H1 (cell line): Measurements from ENCODE around the gene OLFML2B. TPM values are rescaled to one million over a fixed set of nuclear protein-coding genes. Genes with fewer than 3 reads are reported as not detected.

Source experiments
- CTCF ChIA-PET: fragments of 300-600 bp; sonication (Branson Sonifier 250); formaldehyde crosslinking; loops from one replicate; lab custom pipeline; 2021; ENCODE audit not compliant: partially characterized antibody; lab: Charles Lee
- POLR2A ChIA-PET: fragments of 300-600 bp; sonication (Branson Sonifier 250); formaldehyde crosslinking; loops from one replicate; lab custom pipeline; 2021; ENCODE audit warnings: inconsistent platforms; ENCODE audit not compliant: partially characterized antibody; lab: Charles Lee
- DNase-seq, 2 experiments: peaks; one replicate each; pipeline versions ENCODE4 v3.0.0 to v3.0.0-alpha.2; 2010 to 2022; ENCODE audit warnings: low spot score in 2 of 2, low read depth in 1 of 2, mixed read lengths in 1 of 2
- FAIRE-seq: peaks from 2 replicates; lab custom pipeline; 2011; peaks lifted over from hg19 to GRCh38; lab: Jason Lieb, UNC
- H2AFZ ChIP-seq: 2 replicates; pipeline ENCODE4 v1.8.1; 2012; ENCODE audit warnings: low read length, inconsistent platforms
- H2AK5ac ChIP-seq: 2 replicates; pipeline ENCODE4 v1.6.1; 2013; ENCODE audit warnings: low read depth, low read length
- H2BK120ac ChIP-seq: replicated peaks from 2 replicates; pipeline ENCODE3; 2013; ENCODE audit warnings: low read depth, low read length, inconsistent platforms
- H2BK12ac ChIP-seq: 2 replicates; pipeline ENCODE4 v1.6.1; 2013; ENCODE audit warnings: low read depth, low read length
- H2BK15ac ChIP-seq: 2 replicates; pipeline ENCODE4 v1.6.1; 2013; ENCODE audit warnings: low read length
- H2BK20ac ChIP-seq: 2 replicates; pipeline ENCODE4 v1.6.1; 2013; ENCODE audit warnings: low read length
- H2BK5ac ChIP-seq: 2 replicates; pipeline ENCODE4 v1.6.1; 2013; ENCODE audit warnings: low read depth, low read length
- H3K14ac ChIP-seq: 2 replicates; pipeline ENCODE4 v1.6.1; 2013; ENCODE audit warnings: inconsistent platforms; ENCODE audit not compliant: insufficient read length
- H3K18ac ChIP-seq: 2 replicates; pipeline ENCODE4 v1.6.1; 2013; ENCODE audit warnings: low read length; ENCODE audit errors: extremely low read depth
- H3K23ac ChIP-seq: 2 replicates; pipeline ENCODE4 v1.6.1; 2013; ENCODE audit warnings: inconsistent platforms; ENCODE audit not compliant: insufficient read length
- H3K23me2 ChIP-seq: 2 replicates; pipeline ENCODE4 v1.6.1; 2013; ENCODE audit warnings: low read depth, low read length
- H3K27ac ChIP-seq: 2 replicates; pipeline ENCODE4 v1.6.1; 2011; ENCODE audit warnings: low read depth, low read length, inconsistent platforms
- H3K27me3 ChIP-seq, 4 experiments: replicated peaks in 1 of 4; 1 replicate in 1 of 4; 2 replicates in 3 of 4; pipeline versions ENCODE4 v1.6.1 to v1.8.1; 2011 to 2013; ENCODE audit warnings: low read length in 3 of 4, mild to moderate bottlenecking in 3 of 4, inconsistent platforms in 2 of 4, mixed read lengths in 2 of 4, moderate library complexity in 1 of 4; ENCODE audit not compliant: control insufficient read depth in 3 of 4, insufficient read depth in 3 of 4; ENCODE audit errors: extremely low read depth in 1 of 4
- H3K36me3 ChIP-seq, 4 experiments: 2 replicates each; pipeline versions ENCODE4 v1.6.1 to v1.8.1; 2011 to 2013; ENCODE audit warnings: mild to moderate bottlenecking in 4 of 4, low read length in 3 of 4, moderate library complexity in 2 of 4, control low read depth in 1 of 4, inconsistent platforms in 1 of 4; ENCODE audit not compliant: insufficient read depth in 4 of 4, control insufficient read depth in 2 of 4
- H3K4ac ChIP-seq: replicated peaks from 2 replicates; pipeline ENCODE3; 2013; ENCODE audit warnings: low read length, low read depth, mixed read lengths, inconsistent platforms; ENCODE audit not compliant: insufficient read length
- H3K4me1 ChIP-seq, 4 experiments: replicated peaks in 1 of 4; 1 replicate in 1 of 4; 2 replicates in 3 of 4; pipeline versions ENCODE4 v1.6.1 to v1.8.1; 2011 to 2013; ENCODE audit warnings: low read length in 3 of 4, inconsistent platforms in 2 of 4, mixed read lengths in 1 of 4; ENCODE audit not compliant: insufficient read depth in 4 of 4, control insufficient read depth in 3 of 4
- H3K4me2 ChIP-seq, 2 experiments: 2 replicates each; pipeline versions ENCODE4 v1.6.1 to v1.8.1; 2011 to 2013; ENCODE audit warnings: low read depth in 2 of 2, low read length in 2 of 2, control low read depth in 1 of 2, inconsistent platforms in 1 of 2, mild to moderate bottlenecking in 1 of 2; ENCODE audit not compliant: insufficient read depth in 1 of 2
- H3K4me3 ChIP-seq, 4 experiments: fragments of 200-600, 300-600 bp in 1 of 4; sonication (generic), shearing (Covaris generic), sonication (Bioruptor Twin) in 1 of 4; 2 replicates each; pipeline versions ENCODE4 v1.5.1 to v1.8.1; 2011 to 2016; ENCODE audit warnings: low read length in 4 of 4, low read depth in 3 of 4, control low read depth in 2 of 4, inconsistent platforms in 2 of 4, mild to moderate bottlenecking in 2 of 4, mixed read lengths in 1 of 4, moderate library complexity in 1 of 4; ENCODE audit not compliant: insufficient read depth in 2 of 4; ENCODE audit errors: extremely low read depth in 1 of 4
- H3K56ac ChIP-seq: replicated peaks from 2 replicates; pipeline ENCODE3; 2013; ENCODE audit warnings: low read depth, mild to moderate bottlenecking, mixed read lengths, low read length, inconsistent platforms; ENCODE audit not compliant: insufficient read length
- H3K79me1 ChIP-seq: 2 replicates; pipeline ENCODE4 v1.6.1; 2013; ENCODE audit warnings: low read depth, low read length, control low read depth
- H3K79me2 ChIP-seq, 2 experiments: 2 replicates each; pipeline versions ENCODE4 v1.6.1 to v1.8.1; 2012 to 2013; ENCODE audit warnings: low read length in 2 of 2, mild to moderate bottlenecking in 2 of 2, inconsistent platforms in 1 of 2; ENCODE audit not compliant: insufficient read depth in 2 of 2, control insufficient read depth in 1 of 2
- H3K9ac ChIP-seq, 4 experiments: replicated peaks in 1 of 4; 1 replicate in 1 of 4; 2 replicates in 3 of 4; pipeline versions ENCODE4 v1.6.1 to v1.8.1; 2011 to 2013; ENCODE audit warnings: low read depth in 3 of 4, low read length in 3 of 4, control low read depth in 2 of 4, mild to moderate bottlenecking in 2 of 4, moderate library complexity in 2 of 4, inconsistent platforms in 1 of 4; ENCODE audit errors: extremely low read depth in 1 of 4
- H3K9me3 ChIP-seq, 2 experiments: 2 replicates each; pipeline versions ENCODE4 v1.6.1 to v1.8.1; 2012 to 2013; ENCODE audit warnings: mild to moderate bottlenecking in 2 of 2, moderate library complexity in 2 of 2, control low read depth in 1 of 2, inconsistent platforms in 1 of 2, low read depth in 1 of 2, low read length in 1 of 2, mixed read lengths in 1 of 2; ENCODE audit not compliant: insufficient read depth in 2 of 2
- H4K20me1 ChIP-seq, 2 experiments: replicated peaks in 1 of 2; 2 replicates each; pipeline versions ENCODE3 to v1.8.1; 2011 to 2013; ENCODE audit warnings: inconsistent platforms in 2 of 2, low read length in 2 of 2, mild to moderate bottlenecking in 1 of 2; ENCODE audit not compliant: insufficient read depth in 2 of 2, control insufficient read depth in 1 of 2
- H4K5ac ChIP-seq: 2 replicates; pipeline ENCODE4 v1.6.1; 2013; ENCODE audit warnings: low read length, low read depth, mixed read lengths, inconsistent platforms; ENCODE audit not compliant: insufficient read length
- H4K8ac ChIP-seq: 2 replicates; pipeline ENCODE4 v1.8.0; 2013; ENCODE audit warnings: mild to moderate bottlenecking, moderate library complexity, low read length, inconsistent platforms; ENCODE audit not compliant: insufficient read depth; ENCODE audit errors: extremely low read depth
- H4K91ac ChIP-seq: replicated peaks from 2 replicates; pipeline ENCODE3; 2013; ENCODE audit warnings: low read length, mixed read lengths, inconsistent platforms; ENCODE audit not compliant: insufficient read length
- EGR1 ChIP-seq: IDR thresholded peaks from 2 replicates; pipeline ENCODE4 v1.6.1; 2011; ENCODE audit warnings: low read depth, low read length, borderline replicate concordance
- RFX5 ChIP-seq: IDR thresholded peaks from 2 replicates; pipeline ENCODE4 v1.6.1; 2011; ENCODE audit warnings: low read depth, low read length, improper control_type of control experiment, borderline replicate concordance
- WGBS, 2 experiments: shearing (Covaris generic) in 1 of 2; methylation state at CpG; one replicate each; pipeline versions ENCODE4 v1.1.6 to v1.1.7; 2013 to 2015; ENCODE audit warnings: low lambda C conversion rate in 2 of 2, mixed read lengths in 2 of 2, inconsistent platforms in 1 of 2, low coverage in 1 of 2, missing lambda C conversion rate in 1 of 2; ENCODE audit not compliant: insufficient replicate concordance in 2 of 2, insufficient coverage in 1 of 2, insufficient read length in 1 of 2; ENCODE audit errors: extremely low coverage in 1 of 2, missing lambda C conversion rate in 1 of 2; 5-methylcytosine and 5-hydroxymethylcytosine counted together
- polyA plus RNA-seq, 7 experiments: library from polyadenylated mRNA; depleted of rRNA in 3 of 7; stranded (reverse) in 5 of 7; unstranded in 2 of 7; fragments of >200 nt in 5 of 7; fragments of 200-250 nt in 2 of 7; gene quantifications; 1 replicate in 5 of 7; 2 replicates in 1 of 7; 4 replicates in 1 of 7; pipeline versions ENCODE4 v1.2.1 to v1.2.3, GENCODE V29; 2011 to 2013; ENCODE audit warnings: missing spikeins in 2 of 7, mixed read lengths in 2 of 7
- total RNA-seq: library from RNA; stranded (reverse); fragmentation: NEBNext Ultra II Directional; extraction: Animal tissue kit (Norgen Biotek cat#: 25700); gene quantifications from 2 replicates; pipeline ENCODE4 v1.2.1, GENCODE V29; 2021

The OLFML2B gene
- total and polyA plus RNA-seq, 2 of the 8 experiments (the other 6 are each of a cell fraction or from before 2014, with no cell fraction given): 6.5 to 10.4 TPM

DNA sequence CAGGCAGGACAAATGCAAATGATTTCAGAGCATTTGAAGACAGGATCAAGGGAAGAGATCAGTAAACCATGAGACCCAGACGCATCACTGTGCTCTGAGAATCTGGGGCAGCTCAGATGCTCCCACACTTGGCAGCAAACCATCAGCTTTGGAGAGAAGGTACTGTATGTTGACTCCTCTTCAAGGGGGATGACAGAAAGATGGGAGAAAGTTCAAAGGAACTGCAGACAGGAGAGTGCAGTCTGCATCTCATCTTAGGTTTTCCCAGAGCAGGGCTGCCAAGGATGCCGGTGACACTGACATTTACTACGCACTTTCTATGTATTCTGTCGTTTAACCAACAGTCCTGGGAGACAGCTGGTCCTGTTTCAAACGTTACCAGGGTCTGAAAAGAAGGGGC, 35.8 kb downstream of the OLFML2B start:
- H2BK120ac ChIP-seq: no peak overlapping the region
- H4K5ac ChIP-seq: no peak overlapping the region
- H3K4ac ChIP-seq: no peak overlapping the region
- FAIRE-seq (no peak), DNase-seq (no peak)
- no peak overlapping the region for H3K4me2 ChIP-seq
- H3K9me3 ChIP-seq: peaks cover 2 to 9% of the 10 kb centered on the region in 2 experiments; a peak in 2 of 4 replicates
- H3K4me3 ChIP-seq: no peak overlapping the region
- H3K4me1 ChIP-seq: no peaks in the 10 kb centered on the region
- no peak overlapping the region for H2AK5ac ChIP-seq
- no peak overlapping the region for H3K56ac ChIP-seq
- H3K27ac ChIP-seq: no peak overlapping the region
- WGBS, 2 experiments: 89% methylated on average over 5 of the region's 5 CpGs; no CpG with 5 or more reads in 1 of the 2 experiments
- H4K8ac ChIP-seq: no peak overlapping the region
- H3K9ac ChIP-seq: no peak overlapping the region
- H3K79me2 ChIP-seq: no peaks in the 10 kb centered on the region
- no peak overlapping the region for H2AFZ ChIP-seq
- no peaks in the 10 kb centered on the region for H3K36me3 ChIP-seq
- CTCF ChIA-PET: interaction anchor here (0.7 to 1.5 kb wide), 3 partner anchors 31 to 195 kb away, joined by 3 read pairs; no protein-coding TSS in a partner anchor
- no peaks in the 10 kb centered on the region; the same call in 1 of the 2 replicates for H3K23me2 ChIP-seq
- no peak overlapping the region for H3K18ac ChIP-seq
- no peak overlapping the region for H3K14ac ChIP-seq
- no peaks in the 10 kb centered on the region for H4K20me1 ChIP-seq
- H2BK5ac ChIP-seq: no peak overlapping the region
- TF ChIP-seq RFX5 (no peak), EGR1 (no peak)
- no peak overlapping the region for H2BK20ac ChIP-seq
- no peak overlapping the region for H4K91ac ChIP-seq
- H3K23ac ChIP-seq: no peak overlapping the region
- POLR2A ChIA-PET: no interaction called here
- H2BK15ac ChIP-seq: no peak overlapping the region
- no peaks in the 10 kb centered on the region for H3K27me3 ChIP-seq
- H3K79me1 ChIP-seq: no peaks in the 10 kb centered on the region
- no peak overlapping the region for H2BK12ac ChIP-seq
